DND-41 (cell line): ENCODE results near the gene CTSW.
"Not testable (repeated sequence)": the region's sequence is repeated elsewhere in the genome, so short reads cannot be mapped to it uniquely, and the experiment has no call there.

Experiments used
- ATAC-seq: fragments of 200-7000 bp; cut with Tn5 transposase; 3 replicates; pipeline ENCODE4 v1.9.1; 2021; ENCODE audit warnings: low read depth; ENCODE audit not compliant: insufficient read depth
- DNase-seq: peaks from one replicate; pipeline ENCODE4 v3.0.0-alpha.2; 2020
- H2AFZ ChIP-seq: 2 replicates; pipeline ENCODE4 v1.6.0; 2012; ENCODE audit warnings: low read depth, low read length
- H3K27ac ChIP-seq: 2 replicates; pipeline ENCODE4 v1.5.1; 2012; ENCODE audit warnings: low read length, inconsistent platforms
- H3K27me3 ChIP-seq: fragments of 200-600 bp; sonication (generic); 2 replicates; pipeline ENCODE4 v1.6.0; 2012; ENCODE audit warnings: low read length, mild to moderate bottlenecking, inconsistent platforms; ENCODE audit not compliant: insufficient read depth, poor library complexity
- H3K36me3 ChIP-seq: 2 replicates; pipeline ENCODE4 v1.5.1; 2012; ENCODE audit warnings: low read length, inconsistent platforms; ENCODE audit not compliant: insufficient read depth
- H3K4me1 ChIP-seq: 2 replicates; pipeline ENCODE4 v1.5.1; 2012; ENCODE audit warnings: mild to moderate bottlenecking, low read length; ENCODE audit not compliant: insufficient read depth
- H3K4me2 ChIP-seq: 2 replicates; pipeline ENCODE4 v1.6.0; 2012; ENCODE audit warnings: mild to moderate bottlenecking, moderate library complexity, low read length, inconsistent platforms; ENCODE audit not compliant: insufficient read depth
- H3K4me3 ChIP-seq, 2 experiments: fragments of 200-600 bp in 1 of 2; shearing (Covaris generic) in 1 of 2; 2 replicates each; pipeline ENCODE4 v1.5.1; 2012 to 2016; ENCODE audit warnings: inconsistent platforms in 2 of 2, low read length in 2 of 2, mild to moderate bottlenecking in 2 of 2, low read depth in 1 of 2, moderate library complexity in 1 of 2
- H3K79me2 ChIP-seq: 2 replicates; pipeline ENCODE4 v1.6.0; 2012; ENCODE audit warnings: low read length, inconsistent platforms; ENCODE audit not compliant: insufficient read depth
- H3K9ac ChIP-seq: 2 replicates; pipeline ENCODE4 v1.6.0; 2012; ENCODE audit warnings: low read depth, mild to moderate bottlenecking, inconsistent platforms, low read length, moderate library complexity
- H3K9me3 ChIP-seq: 2 replicates; pipeline ENCODE4 v1.5.1; 2012; ENCODE audit warnings: low read length, moderate library complexity, mild to moderate bottlenecking, inconsistent platforms; ENCODE audit not compliant: insufficient read depth, severe bottlenecking
- H4K20me1 ChIP-seq: 2 replicates; pipeline ENCODE4 v1.6.0; 2012; ENCODE audit warnings: low read length; ENCODE audit not compliant: insufficient read depth
- EZH2 ChIP-seq: IDR thresholded peaks from 3 replicates; pipeline ENCODE4 v1.6.1; 2012; ENCODE audit warnings: borderline replicate concordance, low read depth, mild to moderate bottlenecking, moderate library complexity, low read length, inconsistent platforms; ENCODE audit not compliant: severe bottlenecking
- TF ChIP-seq, protein P1 (sequence below): IDR thresholded peaks from 2 replicates; pipeline ENCODE4 v1.5.1; 2012; ENCODE audit warnings: borderline replicate concordance, low read length, moderate library complexity, mild to moderate bottlenecking; ENCODE audit not compliant: poor library complexity, severe bottlenecking; ENCODE audit errors: extremely low read depth

The CTSW gene

DNA sequence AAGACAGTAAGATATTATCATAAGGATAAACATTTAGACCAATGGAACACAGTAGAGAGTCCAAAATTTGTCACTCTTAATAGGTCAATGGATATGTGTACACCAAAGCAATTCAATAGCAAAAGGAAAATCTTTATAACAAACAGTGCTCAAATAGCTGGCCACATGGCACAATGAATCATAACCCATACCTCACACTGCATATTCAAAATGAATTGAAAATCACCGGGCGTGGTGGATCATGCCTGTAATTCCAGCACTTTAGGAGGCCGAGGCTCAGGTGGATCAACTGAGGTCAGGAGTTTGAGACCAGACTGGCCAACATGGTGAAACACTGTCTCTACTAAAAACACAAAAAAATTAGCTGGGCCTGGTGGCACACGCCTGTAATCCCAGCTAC lies 37.5 kb upstream of the CTSW start:
- H3K9me3 ChIP-seq, result no peaks in the 10 kb centered on the region
- H3K4me1 ChIP-seq, result no peaks in the 10 kb centered on the region
- H3K4me2 ChIP-seq, result no peak overlapping the region
- H3K4me3 ChIP-seq, result no peak overlapping the region
- H2AFZ ChIP-seq, result no peak overlapping the region
- no peak overlapping the region for H3K9ac ChIP-seq
- no peaks in the 10 kb centered on the region for H3K27me3 ChIP-seq
- DNase-seq, result no peak
- no peaks in the 10 kb centered on the region for H4K20me1 ChIP-seq
- no peak for ATAC-seq
- H3K27ac ChIP-seq, result no peak overlapping the region
- H3K36me3 ChIP-seq, result no peaks in the 10 kb centered on the region
- H3K79me2 ChIP-seq, result no peaks in the 10 kb centered on the region
- TF ChIP-seq EZH2, result no peak
- TF ChIP-seq, protein P1, sequence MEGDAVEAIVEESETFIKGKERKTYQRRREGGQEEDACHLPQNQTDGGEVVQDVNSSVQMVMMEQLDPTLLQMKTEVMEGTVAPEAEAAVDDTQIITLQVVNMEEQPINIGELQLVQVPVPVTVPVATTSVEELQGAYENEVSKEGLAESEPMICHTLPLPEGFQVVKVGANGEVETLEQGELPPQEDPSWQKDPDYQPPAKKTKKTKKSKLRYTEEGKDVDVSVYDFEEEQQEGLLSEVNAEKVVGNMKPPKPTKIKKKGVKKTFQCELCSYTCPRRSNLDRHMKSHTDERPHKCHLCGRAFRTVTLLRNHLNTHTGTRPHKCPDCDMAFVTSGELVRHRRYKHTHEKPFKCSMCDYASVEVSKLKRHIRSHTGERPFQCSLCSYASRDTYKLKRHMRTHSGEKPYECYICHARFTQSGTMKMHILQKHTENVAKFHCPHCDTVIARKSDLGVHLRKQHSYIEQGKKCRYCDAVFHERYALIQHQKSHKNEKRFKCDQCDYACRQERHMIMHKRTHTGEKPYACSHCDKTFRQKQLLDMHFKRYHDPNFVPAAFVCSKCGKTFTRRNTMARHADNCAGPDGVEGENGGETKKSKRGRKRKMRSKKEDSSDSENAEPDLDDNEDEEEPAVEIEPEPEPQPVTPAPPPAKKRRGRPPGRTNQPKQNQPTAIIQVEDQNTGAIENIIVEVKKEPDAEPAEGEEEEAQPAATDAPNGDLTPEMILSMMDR, result no peak

DNA sequence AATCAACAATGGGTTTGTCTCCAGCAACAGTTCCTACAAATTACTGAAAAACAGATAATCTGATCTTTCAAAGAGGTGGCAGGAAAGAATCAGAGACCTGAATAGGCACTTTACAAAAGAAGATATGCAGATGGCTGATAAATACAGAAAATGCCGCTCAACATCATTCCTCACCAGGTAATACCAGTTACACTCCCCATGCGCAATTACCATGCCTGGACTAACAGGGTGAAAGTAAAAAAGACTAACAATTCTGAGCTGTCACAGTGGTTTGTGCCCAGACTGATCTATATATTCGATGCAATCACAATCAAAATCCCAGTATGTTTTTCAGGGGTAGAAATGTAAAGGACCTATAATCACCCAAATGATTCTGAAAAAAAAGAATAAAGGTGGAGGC lies 35.8 kb upstream of the CTSW start:
- Histone ChIP-seq H4K20me1 (no peaks in the 10 kb centered on the region), H3K27me3 (no peaks in the 10 kb centered on the region), H3K4me2 (no peak overlapping the region), H3K9me3 (no peaks in the 10 kb centered on the region), H3K36me3 (no peaks in the 10 kb centered on the region), H2AFZ (no peak overlapping the region), H3K4me3 (no peak overlapping the region), H3K79me2 (no peaks in the 10 kb centered on the region), H3K27ac (no peak overlapping the region), H3K9ac (no peak overlapping the region), H3K4me1 (no peaks in the 10 kb centered on the region)
- DNase-seq (no peak), ATAC-seq (no peak)
- no peak for TF ChIP-seq EZH2
- TF ChIP-seq, protein P1, result no peak

DNA sequence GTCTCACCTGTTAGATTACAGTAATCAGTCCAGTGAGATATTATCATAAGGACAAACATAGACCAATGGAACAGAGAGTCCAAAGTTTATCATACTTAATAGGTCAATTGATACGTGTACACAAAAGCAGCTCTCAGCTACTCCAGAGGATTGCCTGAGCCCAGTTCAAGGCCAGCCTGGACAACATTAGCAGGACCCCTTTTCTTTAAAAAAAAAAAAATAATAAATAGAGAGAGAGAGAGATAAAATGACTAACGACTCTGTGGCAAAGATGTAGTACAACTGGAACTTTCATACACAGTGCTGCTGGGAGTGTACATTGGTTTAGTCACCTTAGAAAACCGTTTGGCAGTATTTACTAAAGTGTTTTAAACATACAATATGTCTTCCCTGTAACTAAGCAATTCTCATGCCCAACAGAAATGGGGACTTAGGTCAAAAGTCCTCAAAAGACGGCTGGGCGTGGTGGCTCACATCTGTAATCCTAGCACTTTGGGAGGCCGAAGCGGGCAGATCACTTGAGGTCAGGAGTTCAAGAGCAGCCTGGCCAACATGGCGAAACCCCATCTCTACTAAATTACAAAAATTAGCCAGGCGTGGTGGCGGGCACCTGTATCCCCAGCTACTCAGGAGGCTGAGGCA lies 35.3 kb upstream of the CTSW start:
- no peak overlapping the region for H3K27ac ChIP-seq
- TF ChIP-seq EZH2, result no peak
- TF ChIP-seq, protein P1, result no peak

DNA sequence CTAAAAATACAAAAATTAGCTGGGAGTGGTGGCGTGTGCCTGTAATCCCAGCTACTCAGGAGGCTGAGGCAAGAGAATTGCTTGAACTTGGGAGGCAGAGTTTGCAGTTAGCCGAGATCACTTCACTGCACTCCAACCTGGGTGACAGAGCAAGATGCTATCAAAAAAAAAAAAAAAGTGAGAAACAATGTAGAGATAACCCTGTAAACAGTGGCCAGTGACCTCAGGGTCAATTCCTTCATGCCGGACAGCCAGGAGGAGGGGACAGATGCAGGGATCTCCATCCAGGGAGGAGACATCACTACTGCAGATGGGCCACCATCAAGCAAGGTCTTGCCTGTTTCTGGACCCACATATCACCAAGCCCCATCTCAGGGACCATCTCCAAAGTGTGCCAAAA lies 31.9 kb upstream of the CTSW start:
- no peak overlapping the region for H2AFZ ChIP-seq
- H3K79me2 ChIP-seq, result no peaks in the 10 kb centered on the region
- no peaks in the 10 kb centered on the region for H3K9me3 ChIP-seq
- no peaks in the 10 kb centered on the region for H3K4me1 ChIP-seq
- no peak overlapping the region for H3K27ac ChIP-seq
- no peak overlapping the region for H3K9ac ChIP-seq
- H3K4me3 ChIP-seq, result no peak overlapping the region
- H4K20me1 ChIP-seq, result peaks cover 20% of the 10 kb centered on the region; the same call in 1 of the 2 replicates
- no peak for DNase-seq
- H3K4me2 ChIP-seq, result no peak overlapping the region
- TF ChIP-seq EZH2, result no peak
- TF ChIP-seq, protein P1, result no peak
- no peak for ATAC-seq
- H3K36me3 ChIP-seq, result peaks cover 15% of the 10 kb centered on the region
- H3K27me3 ChIP-seq, result no peaks in the 10 kb centered on the region

More for the DNA sequence above, 35.3 kb upstream of the CTSW start:
- DNase-seq (no peak), ATAC-seq (no peak)
- H2AFZ ChIP-seq, result no peak overlapping the region
- H3K27me3 ChIP-seq, result no peaks in the 10 kb centered on the region
- no peaks in the 10 kb centered on the region for H4K20me1 ChIP-seq
- H3K4me2 ChIP-seq, result no peak overlapping the region
- no peaks in the 10 kb centered on the region for H3K79me2 ChIP-seq
- no peak overlapping the region for H3K9ac ChIP-seq
- H3K4me3 ChIP-seq, result no peak overlapping the region
- H3K36me3 ChIP-seq, result no peaks in the 10 kb centered on the region
- H3K9me3 ChIP-seq, result no peaks in the 10 kb centered on the region
- H3K4me1 ChIP-seq, result no peaks in the 10 kb centered on the region

DNA sequence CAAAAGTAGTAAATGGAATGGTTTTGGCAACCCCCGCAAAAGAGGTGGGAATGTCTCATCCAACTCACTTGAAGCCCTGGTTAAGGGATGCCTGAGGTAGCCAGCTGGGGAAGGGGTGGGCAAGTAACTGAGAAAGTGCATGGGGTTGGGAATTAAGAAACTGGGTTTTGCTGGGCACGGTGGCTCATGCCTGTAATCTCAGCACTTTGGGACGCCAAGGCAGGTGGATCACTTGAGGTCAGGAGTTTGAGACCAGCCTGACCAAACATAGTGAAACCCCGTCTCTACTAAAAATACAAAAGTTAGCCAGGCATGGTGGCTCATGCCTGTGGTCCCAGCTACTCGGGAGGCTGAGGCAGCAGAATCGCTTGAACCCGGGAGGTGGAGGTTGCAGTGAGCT lies 30.9 kb upstream of the CTSW start:
- Histone ChIP-seq H3K36me3 (peaks cover 25% of the 10 kb centered on the region), H4K20me1 (peaks cover 30% of the 10 kb centered on the region)
- not testable (repeated sequence) for H3K9ac ChIP-seq, H3K4me1 ChIP-seq, H3K4me2 ChIP-seq, H3K4me3 ChIP-seq, ATAC-seq, H3K27me3 ChIP-seq, H3K27ac ChIP-seq, DNase-seq, H3K79me2 ChIP-seq, H2AFZ ChIP-seq, H3K9me3 ChIP-seq
